Lung (tissue), 12 donors: ENCODE results near the gene HEXD. TPM values are rescaled to one million over a fixed set of nuclear protein-coding genes. Genes with fewer than 3 reads are reported as not detected.

ENCODE experiments used
- ATAC-seq: fragments of 200-7000 bp; cut with Tn5 transposase; one replicate; pipeline ENCODE4 v1.9.1; 2020; ENCODE audit warnings: moderate number of reproducible peaks; ENCODE audit not compliant: insufficient read depth, low FRiP score
- DNase-seq, 3 donors: peaks; one replicate each; pipeline ENCODE4 v3.0.0-alpha.2; 2013 to 2017
- H3K27ac ChIP-seq, 2 donors: one replicate each; pipeline ENCODE4 v1.5.1; 2013; ENCODE audit warnings: mild to moderate bottlenecking in 2 of 2, moderate library complexity in 2 of 2, control low read depth in 1 of 2, inconsistent platforms in 1 of 2, low read depth in 1 of 2, low read length in 1 of 2
- H3K27me3 ChIP-seq, 3 donors: one replicate each; pipeline ENCODE4 v1.5.1; 2013; ENCODE audit warnings: low read length in 2 of 3; ENCODE audit not compliant: control insufficient read depth in 3 of 3, insufficient read depth in 3 of 3
- H3K36me3 ChIP-seq, 4 donors: one replicate each; pipeline ENCODE4 v1.5.1; 2013; ENCODE audit warnings: low read length in 4 of 4, mild to moderate bottlenecking in 1 of 4, moderate library complexity in 1 of 4; ENCODE audit not compliant: control insufficient read depth in 4 of 4, insufficient read depth in 4 of 4
- H3K4me1 ChIP-seq, 5 donors: one replicate each; pipeline ENCODE4 v1.5.1; 2013; ENCODE audit warnings: low read length in 5 of 5, mild to moderate bottlenecking in 2 of 5, moderate library complexity in 1 of 5; ENCODE audit not compliant: control insufficient read depth in 5 of 5, insufficient read depth in 5 of 5
- H3K4me3 ChIP-seq: one replicate; pipeline ENCODE4 v1.5.1; 2013; ENCODE audit warnings: mild to moderate bottlenecking, control low read depth, moderate library complexity
- H3K9ac ChIP-seq, 2 donors: one replicate each; pipeline ENCODE4 v1.5.1; 2013; ENCODE audit warnings: low read length in 2 of 2, control low read depth in 1 of 2; ENCODE audit not compliant: insufficient read depth in 1 of 2
- H3K9me3 ChIP-seq, 4 donors: one replicate each; pipeline ENCODE4 v1.5.1; 2013; ENCODE audit warnings: low read length in 3 of 4, mild to moderate bottlenecking in 1 of 4, moderate library complexity in 1 of 4; ENCODE audit not compliant: control insufficient read depth in 4 of 4, insufficient read depth in 3 of 4
- CTCF ChIP-seq: IDR thresholded peaks from 2 replicates; pipeline ENCODE4 v1.5.1; 2012; ENCODE audit warnings: mild to moderate bottlenecking; ENCODE audit errors: control extremely low read depth, extremely low read depth
- WGBS, 2 donors: extraction: QIAGEN DNeasy Blood & Tissue Kit; methylation state at CpG; one replicate each; pipeline ENCODE4 v1.1.7; 2013; 5-methylcytosine and 5-hydroxymethylcytosine counted together
- polyA plus RNA-seq, 2 donors: library from polyadenylated mRNA; stranded (reverse); fragments of 200-250 nt; gene quantifications; one replicate each; pipeline ENCODE4 v1.2.1, GENCODE V29; 2013
- total RNA-seq, 2 donors: library from RNA; depleted of rRNA in 1 of 2; stranded (reverse); fragments of >200 nt in 1 of 2; gene quantifications; one replicate each; pipeline ENCODE4 v1.2.1, GENCODE V29; 2014 to 2021
- donor health status: control.
- donor health status: control.
- donor health status: Bipolar disorder and iron deficiency.
- donor health status: healthy.
- donor health status: DM: yes; HTN: yes; CAD: no.

The HEXD gene
- total and polyA plus RNA-seq, 4 donors = 28.4 to 57.3 (median 37.4) TPM

- Histone ChIP-seq H3K27me3 (no peaks in the 10 kb centered on the region), H3K36me3 (peaks cover 5 to 33% (median 23%) of the 10 kb centered on the region in 4 donors), H3K4me3 (no peak overlapping the region), H3K9ac (no peak overlapping the region), H3K27ac (no peak overlapping the region), H3K9me3 (no peaks in the 10 kb centered on the region), H3K4me1 (peaks cover 0 to 13% (median 6%) of the 10 kb centered on the region in 5 donors)
- DNase-seq (no peak), ATAC-seq (no peak)
- TF ChIP-seq CTCF = no peak
- 62 to 85% methylated on average over 10 of the region's 10 CpGs for WGBS, 2 donors
Observed at GRCh38 chr17:82461827-82462524, 43.8 kb downstream of the HEXD start.

DNA sequence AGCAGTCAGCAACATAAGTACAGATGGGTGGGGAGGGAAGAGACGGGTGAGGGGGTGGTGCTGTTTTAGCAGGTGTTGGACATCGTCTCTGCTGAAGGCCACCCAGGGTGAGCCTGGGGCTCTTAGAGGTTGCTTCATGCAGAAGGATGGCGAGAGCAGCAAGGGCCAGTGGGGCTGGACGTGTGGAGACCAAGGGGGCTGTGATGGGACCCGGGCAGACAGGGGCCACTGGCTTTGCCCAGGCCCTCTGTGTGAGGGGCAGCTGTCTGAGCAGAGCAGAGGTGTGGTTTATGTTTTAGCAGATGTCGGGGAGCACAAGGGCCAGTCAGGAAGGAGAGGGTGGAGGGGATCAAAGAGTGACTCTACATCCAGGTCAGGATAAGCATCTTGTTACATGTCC, 45.2 kb downstream of the HEXD start:
- H3K27me3 ChIP-seq = no peaks in the 10 kb centered on the region
- no peak for TF ChIP-seq CTCF
- DNase-seq = no peak
- no peaks in the 10 kb centered on the region for H3K9me3 ChIP-seq
- WGBS, 2 donors = 91 to 96% methylated on average over 6 of the region's 6 CpGs
- peaks cover 5 to 37% (median 23%) of the 10 kb centered on the region in 4 donors for H3K36me3 ChIP-seq
- no peak overlapping the region for H3K4me3 ChIP-seq
- H3K4me1 ChIP-seq = peaks cover 0 to 3% (median 0%) of the 10 kb centered on the region in 5 donors
- ATAC-seq = no peak
- no peak overlapping the region for H3K27ac ChIP-seq
- H3K9ac ChIP-seq = no peak overlapping the region

- Histone ChIP-seq H3K36me3 (peaks cover 10 to 39% (median 25%) of the 10 kb centered on the region in 4 donors), H3K9me3 (no peaks in the 10 kb centered on the region), H3K4me3 (no peak overlapping the region), H3K4me1 (peaks cover 0 to 3% (median 0%) of the 10 kb centered on the region in 5 donors), H3K27ac (no peak overlapping the region), H3K27me3 (no peaks in the 10 kb centered on the region), H3K9ac (no peak overlapping the region)
- WGBS, 2 donors = 75 to 83% methylated on average over 7 of the region's 7 CpGs
- no peak for ATAC-seq
- TF ChIP-seq CTCF = no peak
- DNase-seq = no peak
Observed at GRCh38 chr17:82463925-82464566, 45.9 kb downstream of the HEXD start.
